GM18499 (cell line): ENCODE results near the gene IL1RAPL1.

ENCODE experiments used
- ATAC-seq: cut with Tn5 transposase; IDR thresholded peaks from one replicate; pipeline ENCODE4 v1.9.1; 2021; ENCODE audit warnings: moderate number of reproducible peaks; ENCODE audit not compliant: insufficient read depth, unreplicated experiment

Gene IL1RAPL1

GRCh38 chrX:29560065-29560464 lies 972.8 kb downstream of the IL1RAPL1 start:
- no peak for ATAC-seq

DNA sequence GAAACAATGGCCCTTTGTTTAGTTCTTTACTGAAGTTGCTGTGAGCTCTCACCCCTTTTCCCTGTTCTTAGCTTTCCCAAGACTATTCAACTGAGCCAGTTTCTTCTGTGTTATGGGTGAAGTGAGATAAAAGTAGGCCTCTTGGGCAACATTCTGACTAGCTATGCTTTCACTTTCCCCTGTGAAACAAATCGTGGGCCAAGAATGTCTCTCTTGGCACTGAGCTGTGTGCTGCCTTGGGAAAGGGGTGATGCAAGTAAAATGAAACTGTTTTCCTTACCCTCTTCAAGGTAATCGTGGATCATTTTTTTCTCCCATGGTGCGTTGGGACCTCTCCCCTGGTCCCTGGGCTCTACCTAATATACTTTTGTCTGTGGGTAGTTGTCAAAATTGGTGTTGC lies 974.2 kb downstream of the IL1RAPL1 start:
- no peak for ATAC-seq

- ATAC-seq = no peak
Measured at GRCh38 chrX:29580560-29580959, 993.3 kb downstream of the IL1RAPL1 start.

- no peak for ATAC-seq
Measured at GRCh38 chrX:29581223-29581622, 994.0 kb downstream of the IL1RAPL1 start.

- ATAC-seq = no peak
Measured at GRCh38 chrX:29587107-29587506, 999.9 kb downstream of the IL1RAPL1 start.

GRCh38 chrX:29590921-29591320 lies 1003.7 kb downstream of the IL1RAPL1 start:
- ATAC-seq = no peak

DNA sequence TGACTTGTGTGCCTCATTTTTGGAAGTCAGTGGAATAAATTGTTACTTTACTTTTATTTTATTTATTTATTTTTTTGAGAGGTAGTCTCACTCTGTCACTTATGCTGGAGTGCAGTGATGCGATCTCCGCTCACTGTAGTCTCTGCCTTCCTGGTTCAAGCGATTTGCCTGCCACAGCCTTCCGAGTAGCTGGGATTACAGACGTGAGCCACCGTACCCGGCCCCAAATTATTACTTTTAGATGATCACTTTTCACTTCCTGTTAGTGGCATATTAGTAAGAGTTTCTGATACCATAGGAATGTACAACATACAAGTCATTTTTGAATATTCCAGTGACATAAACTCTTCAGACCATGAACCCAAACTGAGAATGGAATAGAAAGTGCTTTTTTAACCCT lies 1017.1 kb downstream of the IL1RAPL1 start:
- no peak for ATAC-seq

GRCh38 chrX:29617276-29617675 lies 1030.0 kb downstream of the IL1RAPL1 start:
- ATAC-seq = no peak

DNA sequence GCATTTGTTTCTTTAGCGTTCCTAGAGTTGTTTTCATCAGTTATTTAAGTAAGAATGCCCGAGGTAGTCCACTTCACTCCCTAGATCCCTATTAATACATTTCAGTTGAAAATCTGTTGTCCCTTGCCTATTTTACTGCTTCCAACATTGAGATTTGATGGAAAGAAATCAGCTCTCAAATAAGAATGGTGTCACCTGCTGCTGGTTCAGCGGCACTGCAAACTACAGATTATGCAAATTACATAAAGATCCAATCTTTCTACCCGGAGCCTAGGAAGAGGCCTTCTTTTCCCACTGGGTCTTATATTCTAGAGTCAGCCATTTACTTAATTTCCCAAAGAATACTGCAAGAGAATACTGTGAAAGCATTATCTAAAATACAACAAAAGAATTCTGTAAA lies 1030.5 kb downstream of the IL1RAPL1 start:
- no peak for ATAC-seq

- no peak for ATAC-seq
Measured at GRCh38 chrX:29627833-29628232, 1040.6 kb downstream of the IL1RAPL1 start.

DNA sequence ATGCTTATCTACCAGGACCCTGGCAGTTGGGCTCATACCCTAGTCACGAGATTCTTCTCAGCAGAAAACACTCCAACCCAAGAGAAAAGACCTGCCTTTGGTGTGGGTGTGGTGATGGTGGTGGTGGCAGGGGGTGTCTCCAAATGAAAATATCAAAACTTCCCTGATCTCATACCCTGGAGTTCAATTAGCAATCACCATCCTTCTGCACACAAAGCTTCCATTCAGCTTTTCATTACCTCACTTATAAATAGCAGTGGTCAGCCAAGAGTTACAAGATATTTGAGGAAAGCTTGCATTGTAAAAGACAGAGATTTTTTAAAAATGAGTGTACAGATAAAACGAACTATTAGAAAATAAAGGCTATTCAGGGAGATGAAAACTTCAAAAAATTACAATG lies 1047.3 kb downstream of the IL1RAPL1 start:
- ATAC-seq = no peak

- ATAC-seq = no peak
Measured at GRCh38 chrX:29636331-29636730, 1049.1 kb downstream of the IL1RAPL1 start.

DNA sequence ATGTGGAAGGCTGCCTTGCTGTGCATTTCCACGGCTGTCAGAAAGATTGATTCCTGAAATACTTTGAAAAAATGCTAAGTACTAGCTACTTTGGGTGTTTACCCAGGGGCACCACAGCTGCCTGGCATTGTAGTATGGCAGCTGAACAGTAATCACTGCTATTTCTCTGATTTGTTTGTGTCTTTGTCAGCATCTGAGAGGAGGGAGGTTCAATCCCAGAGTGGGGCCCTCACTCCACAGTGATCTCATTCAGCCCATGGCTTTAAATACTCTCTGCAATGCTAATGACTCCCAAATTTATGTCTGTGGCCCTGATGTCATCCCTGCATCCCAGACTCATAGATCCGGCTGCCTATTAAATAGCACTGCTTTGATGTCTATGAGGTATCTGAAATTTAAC lies 1052.9 kb downstream of the IL1RAPL1 start:
- no peak for ATAC-seq

- ATAC-seq = no peak
Measured at GRCh38 chrX:29641461-29641860, 1054.2 kb downstream of the IL1RAPL1 start.

DNA sequence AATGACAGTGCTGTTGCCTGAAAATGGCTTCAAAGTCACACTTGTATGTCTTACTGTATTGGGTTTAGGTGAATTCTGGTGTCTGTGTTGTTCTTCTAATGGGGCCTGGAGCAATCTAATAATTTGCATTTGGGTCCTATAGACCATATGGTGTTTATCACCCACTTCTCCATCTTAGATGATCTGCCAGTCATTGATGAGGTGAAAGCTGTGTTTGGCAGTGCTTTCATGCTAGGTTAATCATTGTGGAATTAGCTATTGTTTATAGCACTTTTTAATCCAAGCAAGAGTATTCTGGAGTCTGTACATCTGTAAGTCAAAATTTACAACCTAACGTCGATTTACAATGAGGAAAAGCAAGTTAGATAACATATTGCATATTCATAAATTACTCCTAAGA lies 1055.9 kb downstream of the IL1RAPL1 start:
- no peak for ATAC-seq

- no peak for ATAC-seq
Measured at GRCh38 chrX:29648161-29648560, 1060.9 kb downstream of the IL1RAPL1 start.

DNA sequence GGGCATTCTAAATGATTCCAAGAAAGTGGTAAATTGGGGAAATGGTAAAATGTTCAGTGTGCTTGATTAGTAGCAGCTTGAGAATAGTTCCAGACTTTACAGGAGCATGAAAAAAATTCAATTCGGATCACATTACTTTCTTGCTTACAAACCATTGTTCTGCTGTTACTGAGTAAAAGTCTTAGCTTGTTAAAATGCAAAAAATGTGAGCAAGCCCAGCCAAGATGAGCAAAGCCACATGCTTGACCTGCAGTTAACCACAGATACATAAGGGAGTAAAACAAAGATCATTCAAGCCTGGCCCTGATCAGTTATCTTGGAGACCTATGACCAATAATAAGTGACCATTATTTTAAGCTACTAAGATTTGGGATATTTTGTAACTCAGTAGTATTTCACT lies 1065.2 kb downstream of the IL1RAPL1 start:
- ATAC-seq = no peak

- no peak for ATAC-seq
Measured at GRCh38 chrX:29653721-29654120, 1066.5 kb downstream of the IL1RAPL1 start.

GRCh38 chrX:29659911-29660310 lies 1072.7 kb downstream of the IL1RAPL1 start:
- no peak for ATAC-seq

DNA sequence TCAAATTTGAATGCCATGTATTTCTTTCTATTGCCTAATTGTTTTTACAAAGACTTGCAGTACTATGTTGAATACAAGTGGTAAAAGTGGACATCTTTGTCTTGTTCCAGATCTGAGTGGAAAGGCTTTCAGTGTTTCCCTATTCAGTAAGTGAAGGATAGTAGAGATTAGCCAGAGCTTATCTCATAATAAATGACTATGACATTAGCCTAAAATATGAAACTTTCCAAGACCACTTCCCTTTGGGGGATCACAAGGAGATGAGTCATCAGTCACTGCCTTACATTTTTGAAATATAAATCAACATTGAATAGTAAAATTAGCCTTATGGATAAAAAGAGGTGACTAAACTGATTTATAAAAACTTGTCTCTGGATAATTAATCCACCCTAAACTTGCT lies 1074.0 kb downstream of the IL1RAPL1 start:
- ATAC-seq = no peak

- no peak for ATAC-seq
Measured at GRCh38 chrX:29662101-29662500, 1074.9 kb downstream of the IL1RAPL1 start.

GRCh38 chrX:29662759-29663503 lies 1075.7 kb downstream of the IL1RAPL1 start:
- ATAC-seq = peak; percentile 61

- no peak for ATAC-seq
Measured at GRCh38 chrX:29665532-29665931, 1078.3 kb downstream of the IL1RAPL1 start.
